GM19324 (cell line): Measurements from ENCODE around the gene GTF3C5.
"Not testable (repeated sequence)": the region's sequence is repeated elsewhere in the genome, so short reads cannot be mapped to it uniquely, and the experiment has no call there.

Experiments used
- ATAC-seq: cut with Tn5 transposase; IDR thresholded peaks from one replicate; pipeline ENCODE4 v1.9.1; 2021; ENCODE audit warnings: mild to moderate bottlenecking, moderate library complexity; ENCODE audit not compliant: unreplicated experiment, low FRiP score

The GTF3C5 gene

DNA sequence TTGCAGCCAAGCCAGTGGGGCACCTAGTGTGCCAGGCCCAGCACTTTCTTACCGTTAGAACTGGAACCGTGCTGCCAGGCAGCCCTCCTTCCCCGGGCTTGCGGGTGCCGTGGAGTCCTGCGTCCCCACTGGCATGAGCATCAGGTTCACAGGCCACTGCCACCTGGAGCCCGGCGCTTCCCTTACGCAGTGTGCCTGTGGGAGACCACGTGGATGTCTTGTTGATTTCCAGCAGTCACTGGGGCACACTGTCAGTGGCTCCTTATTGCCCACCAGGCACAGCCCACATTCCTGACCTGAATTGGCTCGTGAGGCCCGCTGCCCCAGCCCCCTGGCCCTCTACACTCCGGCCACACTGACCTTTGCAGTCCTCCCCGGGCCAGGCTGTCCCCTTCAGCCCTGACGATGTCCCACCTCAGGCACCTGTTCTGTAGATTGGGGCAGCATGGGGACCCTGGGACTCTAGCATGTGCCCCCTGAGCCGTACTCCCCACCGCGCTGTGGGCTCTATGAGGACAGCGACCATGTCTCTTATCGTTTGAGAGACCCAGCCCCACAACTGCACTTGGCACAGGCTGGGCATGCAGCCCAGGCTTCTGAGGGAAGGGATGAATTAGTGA lies 20.6 kb downstream of the GTF3C5 start:
- ATAC-seq: no peak

DNA sequence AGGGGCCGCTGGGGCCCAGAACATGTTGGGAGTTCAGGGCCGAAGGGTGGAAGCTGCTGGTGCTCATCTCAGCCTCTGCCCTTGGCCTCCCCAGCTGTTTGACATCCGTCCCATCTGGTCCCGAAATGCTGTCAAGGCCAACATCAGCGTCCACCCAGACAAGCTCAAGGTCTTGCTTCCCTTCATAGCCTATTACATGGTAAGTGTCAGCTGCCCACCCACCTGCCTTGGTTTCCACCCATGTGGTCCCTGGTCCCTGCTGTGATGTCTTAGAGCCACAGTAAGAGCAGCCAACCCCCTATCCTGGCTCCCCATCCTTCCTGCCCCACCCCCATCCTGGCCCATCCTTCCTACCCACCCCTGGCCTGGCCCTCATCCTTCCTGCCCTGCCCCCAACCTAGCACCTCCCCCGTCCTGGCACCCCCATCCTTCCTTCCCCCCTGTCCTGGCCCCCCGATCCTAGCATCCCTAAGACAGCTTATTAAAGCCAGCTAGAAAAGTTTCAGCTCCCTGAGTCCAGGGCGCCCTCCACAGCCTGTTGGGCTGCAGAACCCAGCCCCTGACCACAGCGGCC lies 21.3 kb downstream of the GTF3C5 start:
- ATAC-seq: no peak

DNA sequence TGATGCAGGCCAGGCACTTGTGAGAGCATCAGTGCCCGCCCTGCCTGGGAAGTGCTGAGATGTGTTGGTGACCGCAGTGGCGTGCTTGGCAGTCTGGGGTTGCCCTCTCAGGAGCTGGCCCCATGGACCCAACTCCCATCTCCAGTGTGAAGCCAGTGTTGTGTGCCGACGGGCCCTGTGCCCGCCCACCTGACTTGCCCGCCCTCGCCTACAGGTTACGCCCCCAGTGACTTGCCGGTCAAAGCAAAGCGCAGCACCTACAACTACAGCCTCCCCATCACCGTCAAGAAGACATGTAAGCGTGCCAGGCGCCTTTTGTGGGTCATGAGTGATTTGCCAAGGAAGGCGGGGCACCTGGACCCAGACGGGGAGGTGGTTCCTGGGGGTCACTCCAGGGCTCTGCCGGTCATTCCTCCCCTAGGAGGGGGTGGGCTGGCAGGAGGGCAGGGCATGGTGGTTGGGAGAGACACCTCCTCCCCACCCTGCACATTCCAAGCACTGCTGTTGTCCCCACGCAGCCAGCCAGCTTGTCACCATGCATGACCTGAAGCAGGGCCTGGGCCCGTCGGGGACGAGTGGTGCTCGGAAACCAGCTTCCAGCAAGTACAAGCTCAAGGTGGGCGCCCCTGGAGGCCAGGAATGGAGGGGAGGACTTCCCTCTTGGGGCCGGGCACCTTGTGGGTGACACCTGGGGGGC lies 23.5 kb downstream of the GTF3C5 start:
- no peak for ATAC-seq

DNA sequence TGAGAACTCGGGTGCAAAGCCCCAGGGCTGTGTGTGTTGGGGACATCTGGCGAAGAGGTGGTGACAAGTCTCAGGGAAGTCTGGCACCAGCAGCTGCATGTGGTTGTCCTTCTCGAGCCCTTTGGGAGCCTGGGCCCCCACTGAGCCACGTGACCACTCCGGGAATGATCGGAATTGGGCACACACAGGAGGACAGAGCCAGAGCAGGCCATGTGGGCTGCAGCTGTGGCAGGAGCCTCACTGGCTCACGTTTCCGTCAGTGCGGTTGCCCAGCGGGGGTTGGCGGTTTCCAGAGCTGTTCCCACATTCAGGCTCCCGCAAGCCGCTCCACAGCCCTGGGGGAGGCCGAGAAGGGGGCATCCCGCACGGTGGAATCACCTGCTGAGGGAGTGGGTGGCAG lies 24.2 kb downstream of the GTF3C5 start:
- no peak for ATAC-seq

DNA sequence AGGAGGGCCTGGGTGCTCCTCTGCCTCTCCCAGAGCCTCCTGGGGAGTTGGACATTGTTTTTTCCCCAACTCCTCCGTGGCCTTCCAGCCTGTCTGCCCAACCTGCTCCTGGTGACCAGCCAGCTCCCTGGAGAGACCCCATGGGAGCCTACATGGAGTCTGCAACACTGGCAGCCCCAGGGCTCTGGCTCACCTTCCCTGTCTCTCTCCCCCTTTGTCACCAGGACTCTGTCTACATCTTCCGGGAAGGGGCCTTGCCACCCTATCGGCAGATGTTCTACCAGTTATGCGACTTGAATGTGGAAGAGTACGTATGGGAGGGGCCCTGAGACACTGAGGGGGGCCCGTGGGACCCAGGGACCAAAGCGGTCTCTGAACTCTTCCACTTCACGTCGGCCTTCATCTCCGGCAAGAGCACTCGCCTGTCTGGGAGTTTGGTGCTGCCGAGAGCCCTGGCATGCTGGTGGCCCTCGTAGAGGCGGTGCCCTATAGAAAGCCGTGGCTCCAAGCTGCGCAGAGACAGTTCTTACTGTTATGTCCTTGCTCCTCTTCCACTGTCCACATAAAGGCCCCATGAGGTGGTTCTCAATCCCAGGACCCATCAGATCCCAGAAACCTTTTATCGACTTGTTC lies 25.1 kb downstream of the GTF3C5 start:
- no peak for ATAC-seq

DNA sequence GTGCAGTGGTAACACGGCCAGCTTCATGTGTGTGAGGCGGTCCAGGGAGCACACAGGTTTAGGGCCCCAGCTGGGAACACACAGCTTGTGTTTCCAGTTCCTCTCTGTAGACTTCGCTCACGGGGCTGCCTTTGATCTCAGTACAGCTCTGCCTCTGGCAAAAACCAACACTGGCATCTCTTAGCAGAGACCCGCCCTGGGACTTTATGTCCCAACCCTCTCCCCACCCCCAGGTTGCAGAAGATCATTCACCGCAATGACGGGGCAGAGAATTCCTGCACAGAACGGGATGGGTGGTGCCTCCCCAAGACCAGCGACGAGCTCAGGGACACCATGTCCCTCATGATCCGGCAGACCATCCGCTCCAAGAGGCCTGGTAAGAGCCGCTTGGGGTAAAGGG lies 25.7 kb downstream of the GTF3C5 start:
- no peak for ATAC-seq

DNA sequence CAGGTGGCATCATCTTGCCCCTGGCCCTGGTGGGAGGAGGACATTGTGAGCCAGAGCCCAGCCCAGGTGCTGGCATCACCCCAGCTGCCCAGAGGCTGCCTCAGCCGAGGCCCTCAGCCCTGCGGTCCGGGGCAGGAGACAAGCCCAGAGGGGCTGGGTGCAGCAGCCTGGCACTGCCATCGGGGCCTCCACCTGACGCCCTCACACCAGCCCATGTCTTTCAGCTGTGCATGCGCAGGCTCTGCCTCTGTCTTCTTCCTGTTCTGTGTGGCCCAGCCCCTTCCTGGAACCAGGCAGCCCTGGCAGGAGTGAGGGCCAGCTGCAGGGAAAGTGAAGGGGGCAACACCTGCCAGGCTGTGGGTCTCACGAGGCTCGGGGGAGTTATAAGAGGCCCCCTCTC lies 26.2 kb downstream of the GTF3C5 start:
- ATAC-seq: no peak

DNA sequence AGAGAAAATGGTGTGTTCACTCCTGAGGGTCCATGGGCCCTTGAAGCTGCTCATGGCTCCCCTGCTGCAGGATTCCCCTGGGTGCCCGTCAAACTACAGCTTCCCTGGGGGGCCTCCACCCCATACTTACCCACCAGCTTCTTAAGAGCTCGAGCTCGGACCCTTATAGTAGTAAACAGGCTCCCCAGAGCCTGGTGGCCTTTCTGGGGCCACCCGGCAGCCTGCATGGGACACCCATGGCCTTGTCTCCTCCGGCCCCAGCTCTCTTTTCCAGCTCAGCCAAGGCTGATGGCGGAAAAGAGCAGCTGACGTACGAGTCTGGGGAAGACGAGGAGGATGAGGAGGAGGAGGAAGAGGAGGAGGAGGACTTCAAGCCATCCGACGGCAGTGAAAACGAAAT lies 26.8 kb downstream of the GTF3C5 start:
- ATAC-seq: no peak

DNA sequence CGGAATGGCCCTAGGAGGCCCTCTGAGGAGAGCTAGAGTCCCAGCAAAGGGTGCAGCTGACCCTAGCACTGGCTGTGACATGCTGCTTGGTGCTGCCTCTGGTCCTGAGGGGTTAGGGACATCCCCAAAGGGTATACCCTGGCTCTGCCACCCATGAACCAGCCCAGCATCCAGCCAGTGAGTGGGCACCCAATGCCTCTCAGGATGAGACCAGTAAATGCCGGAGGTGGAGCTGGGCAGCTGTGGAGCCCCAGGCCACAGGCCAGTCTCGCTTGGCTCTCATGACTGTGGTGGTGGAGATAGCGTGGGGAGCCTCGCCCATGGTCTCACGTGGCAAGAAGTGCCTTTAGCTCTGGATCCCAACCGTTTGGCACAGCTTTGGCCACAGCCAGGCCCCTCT lies 27.3 kb downstream of the GTF3C5 start:
- no peak for ATAC-seq

DNA sequence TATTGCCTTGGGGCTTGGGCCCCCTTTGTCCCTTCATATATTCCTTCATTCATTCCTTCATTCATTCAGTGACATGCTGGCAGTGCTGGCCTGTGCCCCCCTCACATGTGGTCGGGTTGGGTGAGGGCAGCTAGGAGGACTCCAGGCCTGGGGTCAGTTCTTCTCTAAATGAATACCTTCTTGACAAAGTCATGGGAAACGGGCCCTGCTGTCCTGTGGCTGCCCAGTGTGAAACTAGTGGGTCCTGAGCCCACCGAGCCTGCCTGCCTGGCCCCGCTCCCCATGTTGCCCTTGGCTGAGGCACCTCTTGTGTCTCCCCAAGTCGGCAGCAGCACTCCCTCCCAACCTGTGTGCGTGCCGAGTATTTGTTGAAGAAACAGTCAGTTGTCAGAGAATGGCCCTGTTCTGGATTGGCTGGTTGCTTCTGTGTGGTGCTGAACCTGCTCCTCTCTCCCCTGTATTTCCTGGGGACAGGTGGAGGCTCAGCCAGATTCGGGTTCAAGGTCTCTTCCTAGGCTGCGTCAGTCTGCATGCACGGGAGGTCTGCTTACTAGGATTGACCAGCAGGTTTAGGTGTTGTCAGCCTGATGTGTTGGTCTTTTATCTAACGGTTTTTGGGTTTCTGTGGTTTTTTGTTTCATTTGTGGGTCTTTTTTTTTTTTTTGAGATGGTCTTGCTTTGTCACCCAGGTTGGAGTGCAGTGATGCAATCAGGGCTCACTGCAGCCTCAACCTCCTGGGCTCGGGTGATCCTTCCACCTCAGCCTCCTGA lies 27.9 kb downstream of the GTF3C5 start:
- ATAC-seq: no peak

DNA sequence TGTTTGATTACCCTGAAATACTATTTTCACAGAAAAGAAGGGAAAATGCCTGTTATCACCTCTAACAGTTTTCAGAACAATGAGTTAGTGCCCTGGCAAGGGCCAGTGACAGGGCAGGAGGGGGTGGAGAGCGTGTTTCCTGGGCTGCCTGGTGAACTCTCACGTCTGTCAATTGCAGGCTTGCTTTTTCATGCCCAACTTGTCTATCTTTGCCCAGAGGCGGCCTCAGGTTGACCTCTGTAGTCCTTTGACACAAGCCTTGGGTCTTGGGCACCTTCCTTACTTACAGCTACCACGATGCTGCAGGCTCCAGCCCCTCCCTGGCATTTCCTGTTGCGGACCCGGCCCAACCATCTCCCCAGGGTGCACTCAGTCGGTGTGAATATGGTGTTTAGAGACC lies 28.8 kb downstream of the GTF3C5 start:
- no peak for ATAC-seq

DNA sequence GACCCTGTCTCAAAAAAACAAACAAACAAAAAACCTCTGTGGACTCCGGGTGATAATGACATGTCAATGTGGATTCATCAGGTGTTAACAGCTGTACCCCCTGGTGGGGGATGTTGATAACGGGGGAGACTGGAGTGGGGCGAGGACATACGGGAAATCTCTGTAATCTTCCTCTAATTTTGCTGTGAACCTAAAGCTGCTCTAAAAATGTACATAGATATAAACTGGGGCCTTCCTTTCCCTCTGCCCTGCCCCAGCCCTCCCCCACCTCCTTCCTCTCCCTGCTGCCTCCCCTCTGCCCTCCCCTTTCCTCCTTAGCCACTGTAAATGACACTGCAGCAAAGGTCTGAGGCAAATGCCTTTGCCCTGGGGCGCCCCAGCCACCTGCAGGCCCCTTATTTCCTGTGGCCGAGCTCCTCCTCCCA lies 29.6 kb downstream of the GTF3C5 start:
- ATAC-seq: no peak

DNA sequence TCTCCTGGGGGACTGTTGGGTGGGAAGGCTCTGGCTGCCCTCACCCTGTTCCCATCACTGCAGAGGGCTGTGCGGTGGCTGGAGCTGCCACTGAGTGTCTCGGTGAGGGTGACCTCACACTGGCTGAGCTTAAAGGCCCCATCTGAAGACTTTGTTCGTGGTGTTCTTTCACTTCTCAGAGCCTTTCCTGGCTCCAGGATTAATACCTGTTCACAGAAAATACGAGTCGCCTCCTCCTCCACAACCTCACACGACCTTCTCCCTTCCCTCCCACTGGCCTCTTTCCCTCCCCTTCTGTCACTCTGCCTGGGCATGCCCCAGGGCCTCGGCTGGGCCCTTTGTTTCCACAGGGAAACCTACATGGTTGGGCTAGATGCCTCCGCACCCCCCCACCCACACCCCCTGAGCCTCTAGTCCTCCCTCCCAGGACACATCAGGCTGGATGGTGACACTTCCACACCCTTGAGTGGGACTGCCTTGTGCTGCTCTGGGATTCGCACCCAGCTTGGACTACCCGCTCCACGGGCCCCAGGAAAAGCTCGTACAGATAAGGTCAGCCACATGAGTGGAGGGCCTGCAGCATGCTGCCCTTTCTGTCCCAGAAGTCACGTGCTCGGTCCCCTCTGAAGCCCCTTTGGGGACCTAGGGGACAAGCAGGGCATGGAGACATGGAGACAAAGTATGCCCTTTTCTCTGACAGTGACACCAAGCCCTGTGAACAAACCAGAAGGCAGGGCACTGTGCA lies 30.4 kb downstream of the GTF3C5 start:
- ATAC-seq: not testable (repeated sequence)

DNA sequence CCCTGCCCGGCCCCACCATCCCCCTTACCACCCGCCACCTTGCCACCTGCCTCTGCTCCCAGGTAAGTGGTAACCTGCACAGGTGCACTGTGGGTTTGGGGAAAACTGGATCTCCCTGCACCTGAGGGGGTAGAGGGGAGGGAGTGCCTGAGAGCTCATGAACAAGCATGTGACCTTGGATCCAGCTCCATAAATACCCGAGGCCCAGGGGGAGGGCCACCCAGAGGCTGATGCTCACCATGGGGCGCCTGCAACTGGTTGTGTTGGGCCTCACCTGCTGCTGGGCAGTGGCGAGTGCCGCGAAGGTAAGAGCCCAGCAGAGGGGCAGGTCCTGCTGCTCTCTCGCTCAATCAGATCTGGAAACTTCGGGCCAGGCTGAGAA lies 31.0 kb downstream of the GTF3C5 start, which contains the start of gene CEL:
TSS of gene CEL (plus strand) at position 218 of the 382 bp plus-strand sequence. CDS start at position 240, 22 bp downstream.
- not testable (repeated sequence) for ATAC-seq

DNA sequence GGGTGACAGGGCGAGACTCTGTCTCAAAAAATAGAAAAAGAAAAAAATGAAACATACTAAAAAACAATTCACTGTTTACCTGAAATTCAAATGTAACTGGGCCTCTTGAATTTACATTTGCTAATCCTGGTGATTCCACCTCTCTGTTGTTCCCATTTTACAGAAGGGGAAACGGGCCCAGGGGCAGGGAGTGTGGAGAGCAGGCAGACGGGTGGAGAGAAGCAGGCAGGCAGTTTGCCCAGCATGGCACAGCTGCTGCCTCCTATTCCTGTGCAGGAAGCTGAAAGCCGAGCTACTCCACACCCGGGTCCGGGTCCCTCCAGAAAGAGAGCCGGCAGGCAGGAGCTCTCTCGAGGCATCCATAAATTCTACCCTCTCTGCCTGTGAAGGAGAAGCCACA lies 31.8 kb downstream of the GTF3C5 start:
- not testable (repeated sequence) for ATAC-seq

DNA sequence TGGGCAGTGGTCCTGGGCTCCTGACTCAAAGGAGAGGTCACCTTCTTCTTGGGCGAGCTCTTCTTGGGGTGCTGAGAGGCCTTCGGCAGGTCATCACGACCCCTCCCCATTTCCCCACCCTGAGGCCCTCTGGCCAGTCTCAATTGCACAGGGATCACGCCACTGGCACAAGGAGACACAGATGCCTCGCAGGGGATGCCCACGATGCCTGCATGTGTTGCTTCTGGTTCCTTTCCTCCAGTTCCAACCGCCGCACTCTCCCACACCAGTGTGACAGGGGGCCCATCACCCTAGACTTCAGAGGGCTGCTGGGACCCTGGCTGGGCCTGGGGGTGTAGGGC lies 32.3 kb downstream of the GTF3C5 start:
- no peak for ATAC-seq

DNA sequence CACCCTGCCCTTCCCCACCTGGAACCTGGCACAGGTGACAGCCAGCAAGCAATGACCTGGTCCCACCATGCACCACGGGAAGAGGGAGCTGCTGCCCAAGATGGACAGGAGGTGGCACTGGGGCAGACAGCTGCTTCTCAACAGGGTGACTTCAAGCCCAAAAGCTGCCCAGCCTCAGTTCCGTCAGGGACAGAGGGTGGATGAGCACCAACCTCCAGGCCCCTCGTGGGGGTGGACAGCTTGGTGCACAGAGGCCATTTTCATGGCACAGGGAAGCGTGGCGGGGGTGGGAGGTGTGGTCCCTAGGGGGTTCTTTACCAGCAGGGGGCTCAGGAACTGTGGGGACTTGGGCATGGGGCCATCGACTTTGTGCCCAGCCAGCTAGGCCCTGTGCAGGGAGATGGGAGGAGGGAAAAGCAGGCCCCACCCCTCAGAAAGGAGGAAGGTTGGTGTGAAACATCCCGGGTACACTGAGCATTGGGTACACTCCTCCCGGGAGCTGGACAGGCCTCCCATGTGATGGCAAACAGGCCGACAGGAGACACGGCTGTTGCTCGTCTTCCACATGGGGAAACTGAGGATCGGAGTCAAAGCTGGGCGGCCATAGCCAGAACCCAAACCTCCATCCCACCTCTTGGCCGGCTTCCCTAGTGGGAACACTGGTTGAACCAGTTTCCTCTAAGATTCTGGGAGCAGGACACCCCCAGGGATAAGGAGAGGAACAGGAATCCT lies 32.9 kb downstream of the GTF3C5 start:
- no peak for ATAC-seq

DNA sequence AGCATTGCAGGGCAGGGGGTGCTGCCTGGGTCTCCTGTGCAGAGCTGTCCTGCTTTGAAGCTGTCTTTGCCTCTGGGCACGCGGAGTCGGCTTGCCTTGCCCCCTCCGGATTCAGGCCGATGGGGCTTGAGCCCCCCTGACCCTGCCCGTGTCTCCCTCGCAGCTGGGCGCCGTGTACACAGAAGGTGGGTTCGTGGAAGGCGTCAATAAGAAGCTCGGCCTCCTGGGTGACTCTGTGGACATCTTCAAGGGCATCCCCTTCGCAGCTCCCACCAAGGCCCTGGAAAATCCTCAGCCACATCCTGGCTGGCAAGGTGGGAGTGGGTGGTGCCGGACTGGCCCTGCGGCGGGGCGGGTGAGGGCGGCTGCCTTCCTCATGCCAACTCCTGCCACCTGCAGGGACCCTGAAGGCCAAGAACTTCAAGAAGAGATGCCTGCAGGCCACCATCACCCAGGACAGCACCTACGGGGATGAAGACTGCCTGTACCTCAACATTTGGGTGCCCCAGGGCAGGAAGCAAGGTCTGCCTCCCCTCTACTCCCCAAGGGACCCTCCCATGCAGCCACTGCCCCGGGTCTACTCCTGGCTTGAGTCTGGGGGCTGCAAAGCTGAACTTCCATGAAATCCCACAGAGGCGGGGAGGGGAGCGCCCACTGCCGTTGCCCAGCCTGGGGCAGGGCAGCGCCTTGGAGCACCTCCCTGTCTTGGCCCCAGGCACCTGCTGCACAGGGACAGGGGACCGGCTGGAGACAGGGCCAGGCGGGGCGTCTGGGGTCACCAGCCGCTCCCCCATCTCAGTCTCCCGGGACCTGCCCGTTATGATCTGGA lies 33.7 kb downstream of the GTF3C5 start:
- ATAC-seq: no peak

DNA sequence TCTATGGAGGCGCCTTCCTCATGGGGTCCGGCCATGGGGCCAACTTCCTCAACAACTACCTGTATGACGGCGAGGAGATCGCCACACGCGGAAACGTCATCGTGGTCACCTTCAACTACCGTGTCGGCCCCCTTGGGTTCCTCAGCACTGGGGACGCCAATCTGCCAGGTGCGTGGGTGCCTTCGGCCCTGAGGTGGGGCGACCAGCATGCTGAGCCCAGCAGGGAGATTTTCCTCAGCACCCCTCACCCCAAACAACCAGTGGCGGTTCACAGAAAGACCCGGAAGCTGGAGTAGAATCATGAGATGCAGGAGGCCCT lies 34.2 kb downstream of the GTF3C5 start:
- no peak for ATAC-seq
